ENCODE data around the gene ZFYVE16.
"Not testable (repeated sequence)": the region's sequence is repeated elsewhere in the genome, so short reads cannot be mapped to it uniquely, and the experiment has no call there.

Gene ZFYVE16

GRCh38 chr5:80372780-80373179 lies 35.1 kb upstream of the ZFYVE16 start:
- DNase-seq (ENCODE audit: low read depth): no peak
- no peak overlapping the region for H3K4me3 ChIP-seq (ENCODE audit: low read length)
- TF ChIP-seq CTCF (IDR thresholded peaks at IDR 0.05; ENCODE audit: insufficient read depth, low read depth, low read length, missing control alignments): no peak

GRCh38 chr5:80374188-80374587 lies 33.7 kb upstream of the ZFYVE16 start:
- H3K4me3 ChIP-seq (ENCODE audit: low read length): no peak overlapping the region
- TF ChIP-seq CTCF (IDR thresholded peaks at IDR 0.05; ENCODE audit: insufficient read depth, low read depth, low read length, missing control alignments): no peak
- DNase-seq (ENCODE audit: low read depth): no peak

- no peak overlapping the region for H3K4me3 ChIP-seq (ENCODE audit: low read length)
- TF ChIP-seq CTCF (IDR thresholded peaks at IDR 0.05; ENCODE audit: insufficient read depth, low read depth, low read length, missing control alignments): no peak
- no peak for DNase-seq (ENCODE audit: low read depth)
Measured at GRCh38 chr5:80376557-80376956, 31.3 kb upstream of the ZFYVE16 start.

- no peak for TF ChIP-seq CTCF (IDR thresholded peaks at IDR 0.05; ENCODE audit: insufficient read depth, low read depth, low read length, missing control alignments)
- no peak for DNase-seq (ENCODE audit: low read depth)
- no peak overlapping the region for H3K4me3 ChIP-seq (ENCODE audit: low read length)
Measured at GRCh38 chr5:80382488-80382887, 25.4 kb upstream of the ZFYVE16 start.

- TF ChIP-seq CTCF (IDR thresholded peaks at IDR 0.05; ENCODE audit: insufficient read depth, low read depth, low read length, missing control alignments): no peak
- no peak for DNase-seq (ENCODE audit: low read depth)
- H3K4me3 ChIP-seq (ENCODE audit: low read length): no peak overlapping the region
Measured at GRCh38 chr5:80387063-80387768, 20.6 kb upstream of the ZFYVE16 start.

DNA sequence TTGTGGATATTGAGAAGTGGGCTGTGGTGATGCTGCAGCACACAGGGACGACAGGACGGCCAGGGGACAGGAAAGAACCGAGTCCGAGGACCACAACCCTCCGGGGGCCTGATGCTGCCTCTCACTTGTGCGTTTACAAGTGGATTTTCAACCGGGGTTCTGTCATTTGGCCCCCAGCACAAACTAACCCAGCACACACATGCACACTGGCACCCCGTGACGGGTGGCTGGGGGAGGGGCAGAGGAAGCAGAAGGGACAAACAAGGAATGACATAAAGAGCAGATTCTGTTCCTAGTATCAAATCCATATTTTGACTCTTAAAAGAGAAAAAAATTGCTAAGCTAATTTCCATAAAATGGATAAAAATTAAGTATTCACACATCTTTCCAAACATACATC lies 18.3 kb upstream of the ZFYVE16 start:
- DNase-seq (ENCODE audit: low read depth): no peak
- TF ChIP-seq CTCF (IDR thresholded peaks at IDR 0.05; ENCODE audit: insufficient read depth, low read depth, low read length, missing control alignments): no peak
- no peak overlapping the region for H3K4me3 ChIP-seq (ENCODE audit: low read length)

- not testable (repeated sequence) for H3K4me3 ChIP-seq (ENCODE audit: low read length); DNase-seq (ENCODE audit: low read depth)
Measured at GRCh38 chr5:80390413-80390812, 17.5 kb upstream of the ZFYVE16 start.

GRCh38 chr5:80391267-80391666 lies 16.6 kb upstream of the ZFYVE16 start:
- DNase-seq (ENCODE audit: low read depth); H3K4me3 ChIP-seq (ENCODE audit: low read length): not testable (repeated sequence)

Measured in epithelial cell of esophagus (primary cell).